IMR-90 (cell line): ENCODE data around the gene KRTAP10-9. TPM values are rescaled to one million over a fixed set of nuclear protein-coding genes. Genes with fewer than 3 reads are reported as not detected.

ENCODE experiments used
- ATAC-seq: fragments of 200-7000 bp; cut with Tn5 transposase; 2 replicates; pipeline ENCODE4 v1.9.1; 2020; ENCODE audit warnings: low read depth, mild to moderate bottlenecking, moderate library complexity
- BruUV-seq: library from RNA; stranded (reverse); fragments of 400-500 nt; replicated peaks from 2 replicates; lab custom pipeline; 2021; lab: Mats Ljungman, UMichigan
- CTCF ChIA-PET: fragments of 300-600 bp; formaldehyde crosslinking; extraction: SDS; loops from one replicate; lab custom pipeline; 2021; ENCODE audit warnings: antibody characterized with exemption; lab: Yijun Ruan, JAX
- POLR2A ChIA-PET: fragments of 300-600 bp; sonication (Branson Sonifier 250); formaldehyde crosslinking; loops from one replicate; lab custom pipeline; 2022; ENCODE audit warnings: antibody characterized with exemption; ENCODE audit not compliant: unreplicated experiment; lab: Charles Lee
- DNase-seq: peaks from one replicate; pipeline ENCODE4 v3.0.0; 2013
- H2AFZ ChIP-seq: replicated peaks from 2 replicates; pipeline ENCODE3; 2013; ENCODE audit warnings: low read length, mild to moderate bottlenecking; ENCODE audit not compliant: poor library complexity
- H2AK5ac ChIP-seq: 2 replicates; pipeline ENCODE4 v1.6.1; 2013; ENCODE audit warnings: low read depth, low read length, inconsistent platforms
- H2AK9ac ChIP-seq: replicated peaks from 2 replicates; pipeline ENCODE3; 2013; ENCODE audit warnings: mild to moderate bottlenecking, low read depth, low read length, moderate library complexity; ENCODE audit not compliant: poor library complexity
- H2BK120ac ChIP-seq: 2 replicates; pipeline ENCODE4 v1.6.1; 2013; ENCODE audit warnings: low read depth, low read length, inconsistent platforms
- H2BK15ac ChIP-seq: 3 replicates; pipeline ENCODE4 v1.6.1; 2013; ENCODE audit warnings: low read depth, low read length, inconsistent platforms
- H2BK20ac ChIP-seq: 2 replicates; pipeline ENCODE4 v1.6.1; 2013; ENCODE audit warnings: low read depth, mild to moderate bottlenecking, inconsistent platforms, low read length, moderate library complexity
- H2BK5ac ChIP-seq: 2 replicates; pipeline ENCODE4 v1.6.1; 2013; ENCODE audit warnings: mild to moderate bottlenecking, low read depth, low read length, inconsistent platforms; ENCODE audit not compliant: poor library complexity, severe bottlenecking
- H3K14ac ChIP-seq: replicated peaks from 2 replicates; pipeline ENCODE4 v1.6.1; 2013; ENCODE audit warnings: low read depth, low read length, inconsistent platforms
- H3K18ac ChIP-seq: 2 replicates; pipeline ENCODE4 v1.6.1; 2013; ENCODE audit warnings: low read depth, low read length, control low read depth
- H3K23ac ChIP-seq: 2 replicates; pipeline ENCODE4 v1.6.1; 2013; ENCODE audit warnings: low read depth, low read length, inconsistent platforms
- H3K27ac ChIP-seq: 2 replicates; pipeline ENCODE4 v1.5.1; 2013; ENCODE audit warnings: mild to moderate bottlenecking, control low read depth, low read length; ENCODE audit not compliant: insufficient read depth
- H3K27me3 ChIP-seq: 2 replicates; pipeline ENCODE4 v1.6.1; 2013; ENCODE audit warnings: low read length; ENCODE audit not compliant: control insufficient read depth, insufficient read depth
- H3K36me3 ChIP-seq: 2 replicates; pipeline ENCODE4 v1.6.1; 2013; ENCODE audit warnings: low read length, mixed read lengths; ENCODE audit not compliant: control insufficient read depth, insufficient read depth
- H3K4ac ChIP-seq: 2 replicates; pipeline ENCODE4 v1.6.1; 2013; ENCODE audit warnings: low read depth, low read length, inconsistent platforms
- H3K4me1 ChIP-seq: 2 replicates; pipeline ENCODE4 v1.6.1; 2013; ENCODE audit warnings: low read length, mixed read lengths; ENCODE audit not compliant: control insufficient read depth, insufficient read depth
- H3K4me2 ChIP-seq: 2 replicates; pipeline ENCODE4 v1.6.1; 2013; ENCODE audit warnings: low read depth, mild to moderate bottlenecking, control low read depth, low read length, moderate library complexity
- H3K4me3 ChIP-seq: 2 replicates; pipeline ENCODE4 v1.5.1; 2013; ENCODE audit warnings: low read depth, mild to moderate bottlenecking, control low read depth, low read length, moderate library complexity; ENCODE audit not compliant: insufficient read depth
- H3K56ac ChIP-seq: 2 replicates; pipeline ENCODE4 v1.6.1; 2013; ENCODE audit warnings: low read length, inconsistent platforms; ENCODE audit not compliant: insufficient read depth; ENCODE audit errors: extremely low read depth
- H3K79me1 ChIP-seq, 2 experiments: 2 replicates each; pipeline ENCODE4 v1.6.1; 2013; ENCODE audit warnings: low read length in 2 of 2, inconsistent platforms in 1 of 2, low read depth in 1 of 2
- H3K9ac ChIP-seq: 2 replicates; pipeline ENCODE4 v1.6.1; 2013; ENCODE audit warnings: low read depth, low read length, control low read depth
- H3K9me1 ChIP-seq: 2 replicates; pipeline ENCODE4 v1.6.1; 2013; ENCODE audit warnings: low read length, inconsistent platforms; ENCODE audit not compliant: insufficient read depth
- H3K9me3 ChIP-seq: 2 replicates; pipeline ENCODE4 v1.6.1; 2013; ENCODE audit warnings: low read length; ENCODE audit not compliant: control insufficient read depth, insufficient read depth
- H4K20me1 ChIP-seq: 2 replicates; pipeline ENCODE4 v1.6.1; 2013; ENCODE audit warnings: low read length, inconsistent platforms; ENCODE audit not compliant: insufficient read depth
- H4K5ac ChIP-seq: 2 replicates; pipeline ENCODE4 v1.6.1; 2013; ENCODE audit warnings: mild to moderate bottlenecking, low read depth, low read length, control low read depth
- H4K8ac ChIP-seq, 2 experiments: 2 replicates each; pipeline ENCODE4 v1.6.1; 2013; ENCODE audit warnings: low read depth in 2 of 2, low read length in 2 of 2, control low read depth in 1 of 2, inconsistent platforms in 1 of 2
- H4K91ac ChIP-seq: 2 replicates; pipeline ENCODE4 v1.6.1; 2013; ENCODE audit warnings: low read depth, low read length, inconsistent platforms; ENCODE audit not compliant: insufficient read depth
- BHLHE40 ChIP-seq: fragments of 150-350 bp; IDR thresholded peaks from 2 replicates; pipeline ENCODE4 v1.6.1; 2016; ENCODE audit warnings: mild to moderate bottlenecking, low read depth, low read length
- CEBPB ChIP-seq: IDR thresholded peaks from 2 replicates; pipeline ENCODE4 v1.6.1; 2012; ENCODE audit warnings: low read depth, low read length, improper control_type of control experiment
- CTCF ChIP-seq: conservative IDR thresholded peaks from 2 replicates; pipeline ENCODE4 v1.5.1; 2012; ENCODE audit warnings: mild to moderate bottlenecking, low read depth, low read length, improper control_type of control experiment
- ELK1 ChIP-seq: fragments of 150-350 bp; IDR thresholded peaks from 2 replicates; pipeline ENCODE4 v1.6.1; 2016; ENCODE audit warnings: low read depth, mild to moderate bottlenecking, low read length, moderate library complexity, borderline replicate concordance
- FOS ChIP-seq: fragments of 150-350 bp; IDR thresholded peaks from 2 replicates; pipeline ENCODE4 v1.6.1; 2016; ENCODE audit warnings: low read depth, low read length
- MAFK ChIP-seq: IDR thresholded peaks from 2 replicates; pipeline ENCODE4 v1.6.1; 2012; ENCODE audit warnings: low read depth, low read length, improper control_type of control experiment
- MXI1 ChIP-seq: IDR thresholded peaks from 2 replicates; pipeline ENCODE4 v1.6.1; 2012; ENCODE audit warnings: low read depth, mild to moderate bottlenecking, low read length, moderate library complexity, borderline replicate concordance
- NFE2L2 ChIP-seq: fragments of 150-350 bp; IDR thresholded peaks from 2 replicates; pipeline ENCODE4 v1.6.1; 2016; ENCODE audit warnings: low read depth, mild to moderate bottlenecking, low read length
- POLR2A ChIP-seq: IDR thresholded peaks from 2 replicates; pipeline ENCODE4 v1.6.1; 2012; ENCODE audit warnings: mild to moderate bottlenecking, low read depth, low read length
- RAD21 ChIP-seq: IDR thresholded peaks from 2 replicates; pipeline ENCODE4 v1.6.1; 2012; ENCODE audit warnings: low read length, improper control_type of control experiment
- RFX5 ChIP-seq: IDR thresholded peaks from 2 replicates; pipeline ENCODE4 v1.8.0; 2012; ENCODE audit warnings: low read depth, mild to moderate bottlenecking, low read length, moderate library complexity
- SMC3 ChIP-seq: fragments of 150-350 bp; IDR thresholded peaks from 2 replicates; pipeline ENCODE4 v1.6.1; 2016; ENCODE audit warnings: low read depth, mild to moderate bottlenecking, antibody characterized with exemption, low read length, moderate library complexity
- WGBS, 2 experiments: methylation state at CpG; one replicate each; pipeline versions ENCODE4 v1.1.5 to v1.1.7; 2013; ENCODE audit warnings: missing lambda C conversion rate in 2 of 2; ENCODE audit not compliant: insufficient read length in 1 of 2; ENCODE audit errors: extremely low coverage in 2 of 2; 5-methylcytosine and 5-hydroxymethylcytosine counted together
- dilution Hi-C: fragments of 300-500 bp; cut with HindIII; formaldehyde crosslinking; loops from one replicate; pipeline ENCODE4 v1.14.3; 2018; ENCODE audit warnings: low sequenced_read_pairs; ENCODE audit not compliant: unreplicated experiment
- in situ Hi-C: fragments of 300-500 bp; cut with MboI; formaldehyde crosslinking; loops from 3 replicates; pipeline ENCODE4 v1.14.3; 2019; ENCODE audit warnings: low sequenced_read_pairs, inconsistent platforms, mixed read lengths
- intact Hi-C: fragments of 100-400 bp; cut with micrococcal nuclease; formaldehyde crosslinking; loops from 2 replicates; pipeline ENCODE4 v1.10.0; 2022
- polyA plus RNA-seq, 3 experiments: library from polyadenylated mRNA; depleted of rRNA; stranded (reverse); fragments of >200 nt; gene quantifications; 2 replicates each; pipeline ENCODE4 v1.2.3, GENCODE V29; 2012; ENCODE audit warnings: low replicate concordance in 1 of 3
- total RNA-seq: library from RNA; depleted of rRNA; stranded (reverse); fragments of >200 nt; gene quantifications from 2 replicates; pipeline ENCODE4 v1.2.3, GENCODE V29; 2012
- TF ChIP-seq, protein P1 (sequence below): fragments of 150-350 bp; IDR thresholded peaks from 2 replicates; pipeline ENCODE4 v1.6.1; 2017; ENCODE audit warnings: mild to moderate bottlenecking, antibody characterized with exemption, low read length, low read depth

KRTAP10-9 gene
- total and polyA plus RNA-seq, 2 of the 4 experiments (the other 2 are of a cell fraction), result not detected

DNA sequence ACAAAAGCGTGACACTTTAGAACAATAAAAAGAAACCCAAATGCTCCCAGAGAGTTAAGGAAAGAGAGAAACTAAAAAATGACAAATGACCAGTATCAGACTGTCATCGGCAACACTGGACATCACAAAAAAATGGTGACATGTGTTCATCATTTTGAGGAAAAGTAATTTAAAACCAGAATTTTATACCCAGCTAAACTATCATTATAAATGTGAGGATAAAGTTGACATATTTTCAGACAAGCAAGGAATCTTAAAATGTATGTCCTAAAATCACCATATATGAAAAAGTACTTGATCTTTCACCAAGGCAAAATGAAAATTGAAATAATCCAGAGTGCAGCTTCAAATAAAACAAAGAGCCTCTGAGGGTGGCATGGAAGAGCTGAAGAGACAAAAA, 18.0 kb downstream of the KRTAP10-9 start:
- H3K23ac ChIP-seq, result no peak overlapping the region
- no peaks in the 10 kb centered on the region for H3K36me3 ChIP-seq
- intact Hi-C loops (no loop called here), dilution Hi-C loops (no loop called here), in situ Hi-C loops (no loop called here)
- H3K4ac ChIP-seq, result no peak overlapping the region
- H2BK120ac ChIP-seq, result no peak overlapping the region
- H2AK9ac ChIP-seq, result no peak overlapping the region
- H3K4me1 ChIP-seq, result no peaks in the 10 kb centered on the region
- H3K18ac ChIP-seq, result no peak overlapping the region
- peaks cover 10% of the 10 kb centered on the region for H3K9me3 ChIP-seq
- no peak overlapping the region for H4K5ac ChIP-seq
- no peaks in the 10 kb centered on the region for H3K79me1 ChIP-seq
- no peak overlapping the region for H2BK15ac ChIP-seq
- no peak overlapping the region for H2AK5ac ChIP-seq
- ATAC-seq (no peak), DNase-seq (no peak)
- no TSS peak for BruUV-seq
- TF ChIP-seq RAD21 (no peak), RFX5 (no peak), NFE2L2 (no peak), POLR2A (no peak), CTCF (no peak), CEBPB (no peak), SMC3 (no peak), MXI1 (no peak), FOS (no peak), MAFK (no peak), BHLHE40 (no peak), ELK1 (no peak)
- TF ChIP-seq, protein P1, sequence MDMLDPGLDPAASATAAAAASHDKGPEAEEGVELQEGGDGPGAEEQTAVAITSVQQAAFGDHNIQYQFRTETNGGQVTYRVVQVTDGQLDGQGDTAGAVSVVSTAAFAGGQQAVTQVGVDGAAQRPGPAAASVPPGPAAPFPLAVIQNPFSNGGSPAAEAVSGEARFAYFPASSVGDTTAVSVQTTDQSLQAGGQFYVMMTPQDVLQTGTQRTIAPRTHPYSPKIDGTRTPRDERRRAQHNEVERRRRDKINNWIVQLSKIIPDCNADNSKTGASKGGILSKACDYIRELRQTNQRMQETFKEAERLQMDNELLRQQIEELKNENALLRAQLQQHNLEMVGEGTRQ, result no peak
- ChIA-PET POLR2A (no interaction called here), CTCF (no interaction called here)
- H4K91ac ChIP-seq, result no peak overlapping the region
- H2BK20ac ChIP-seq, result no peak overlapping the region
- H2AFZ ChIP-seq, result no peak overlapping the region
- H3K4me3 ChIP-seq, result no peak overlapping the region
- no peaks in the 10 kb centered on the region for H3K9me1 ChIP-seq
- no peak overlapping the region for H3K4me2 ChIP-seq
- no peaks in the 10 kb centered on the region for H4K20me1 ChIP-seq
- no CpG with 5 or more reads among the region's 2 CpGs for WGBS, 2 experiments
- no peak overlapping the region for H2BK5ac ChIP-seq
- no peak overlapping the region for H3K56ac ChIP-seq
- no peak overlapping the region for H3K14ac ChIP-seq
- H3K27me3 ChIP-seq, result no peaks in the 10 kb centered on the region; the same call in 1 of the 2 replicates
- no peak overlapping the region for H3K27ac ChIP-seq
- H4K8ac ChIP-seq, result no peak overlapping the region
- no peak overlapping the region for H3K9ac ChIP-seq
